ENCODE measurements around the gene STAM2.
A peak's percentile ranks its signal among the peaks of the same experiment; 100 is the strongest.

The STAM2 gene

GRCh38 chr2:152098496-152099366 lies 76.8 kb downstream of the STAM2 start, which contains the start of gene CACNB4:
Gene CACNB4, minus strand, starts transcription at chr2:152099044.
- Histone ChIP-seq H3K36me3 (ENCODE audit: insufficient read depth, low read length) (no peaks in the 10 kb centered on the region), H3K4me2 (ENCODE audit: low read depth, low read length, poor library complexity, severe bottlenecking) (peak within 1 kb of the TSS; percentile 77), H2AFZ (ENCODE audit: low read length) (peak within 1 kb of the TSS; percentile 95), H3K4me1 (ENCODE audit: insufficient read depth, low read length, poor library complexity, severe bottlenecking) (no peaks in the 10 kb centered on the region), H3K9ac (ENCODE audit: low read depth, low read length, poor library complexity, severe bottlenecking) (peak within 1 kb of the TSS; percentile 69), H3F3A (ENCODE audit: low read depth) (no peaks in the 10 kb centered on the region), H3K9me2 (replicated peaks; ENCODE audit: low read depth, low read length) (no peaks in the 10 kb centered on the region), H3K27me3 (ENCODE audit: insufficient read depth, low read length, poor library complexity, severe bottlenecking) (no peaks in the 10 kb centered on the region), H3K4me3 (ENCODE audit: low read length, poor library complexity, severe bottlenecking) (peak within 1 kb of the TSS; percentile 80), H3K9me3 (ENCODE audit: insufficient read depth, low read depth, low read length) (no peaks in the 10 kb centered on the region), H4K20me1 (ENCODE audit: insufficient read depth, low read length, poor library complexity, severe bottlenecking) (no peaks in the 10 kb centered on the region), H3K79me2 (ENCODE audit: insufficient read depth, low read length) (no peaks in the 10 kb centered on the region)
- TF ChIP-seq EZH2phosphoT487 (IDR thresholded peaks at IDR 0.05; ENCODE audit: borderline replicate concordance): no peak
- TF ChIP-seq CTCF (conservative IDR thresholded peaks at IDR 0.05; ENCODE audit: low read length): no peak

GRCh38 chr2:152097801-152098495 lies 77.6 kb downstream of the STAM2 start:
- H3F3A ChIP-seq (ENCODE audit: low read depth): no peaks in the 10 kb centered on the region
- no peaks in the 10 kb centered on the region for H3K9me3 ChIP-seq (ENCODE audit: insufficient read depth, low read depth, low read length)
- TF ChIP-seq EZH2phosphoT487 (IDR thresholded peaks at IDR 0.05; ENCODE audit: borderline replicate concordance) (no peak), CTCF (conservative IDR thresholded peaks at IDR 0.05; ENCODE audit: low read length) (no peak)
- no peak overlapping the region for H3K4me3 ChIP-seq (ENCODE audit: low read length, poor library complexity, severe bottlenecking)
- no peaks in the 10 kb centered on the region for H3K36me3 ChIP-seq (ENCODE audit: insufficient read depth, low read length)
- H3K4me2 ChIP-seq (ENCODE audit: low read depth, low read length, poor library complexity, severe bottlenecking): no peak overlapping the region
- no peaks in the 10 kb centered on the region for H3K79me2 ChIP-seq (ENCODE audit: insufficient read depth, low read length)
- H3K9ac ChIP-seq (ENCODE audit: low read depth, low read length, poor library complexity, severe bottlenecking): no peak overlapping the region
- no peaks in the 10 kb centered on the region for H3K4me1 ChIP-seq (ENCODE audit: insufficient read depth, low read length, poor library complexity, severe bottlenecking)
- H3K9me2 ChIP-seq (replicated peaks; ENCODE audit: low read depth, low read length): no peaks in the 10 kb centered on the region
- no peaks in the 10 kb centered on the region for H4K20me1 ChIP-seq (ENCODE audit: insufficient read depth, low read length, poor library complexity, severe bottlenecking)
- H3K27me3 ChIP-seq (ENCODE audit: insufficient read depth, low read length, poor library complexity, severe bottlenecking): no peaks in the 10 kb centered on the region
- H2AFZ ChIP-seq (ENCODE audit: low read length): no peak overlapping the region

GRCh38 chr2:152097290-152097800 lies 78.2 kb downstream of the STAM2 start:
- no peaks in the 10 kb centered on the region for H3F3A ChIP-seq (ENCODE audit: low read depth)
- H3K9me3 ChIP-seq (ENCODE audit: insufficient read depth, low read depth, low read length): no peaks in the 10 kb centered on the region
- no peak overlapping the region for H3K9ac ChIP-seq (ENCODE audit: low read depth, low read length, poor library complexity, severe bottlenecking)
- H2AFZ ChIP-seq (ENCODE audit: low read length): no peak overlapping the region
- no peak overlapping the region for H3K4me3 ChIP-seq (ENCODE audit: low read length, poor library complexity, severe bottlenecking)
- H3K27me3 ChIP-seq (ENCODE audit: insufficient read depth, low read length, poor library complexity, severe bottlenecking): no peaks in the 10 kb centered on the region
- no peaks in the 10 kb centered on the region for H3K36me3 ChIP-seq (ENCODE audit: insufficient read depth, low read length)
- TF ChIP-seq CTCF (conservative IDR thresholded peaks at IDR 0.05; ENCODE audit: low read length) (no peak), EZH2phosphoT487 (IDR thresholded peaks at IDR 0.05; ENCODE audit: borderline replicate concordance) (no peak)
- H3K79me2 ChIP-seq (ENCODE audit: insufficient read depth, low read length): no peaks in the 10 kb centered on the region
- H4K20me1 ChIP-seq (ENCODE audit: insufficient read depth, low read length, poor library complexity, severe bottlenecking): no peaks in the 10 kb centered on the region
- no peak overlapping the region for H3K4me2 ChIP-seq (ENCODE audit: low read depth, low read length, poor library complexity, severe bottlenecking)
- no peaks in the 10 kb centered on the region for H3K9me2 ChIP-seq (replicated peaks; ENCODE audit: low read depth, low read length)
- no peaks in the 10 kb centered on the region for H3K4me1 ChIP-seq (ENCODE audit: insufficient read depth, low read length, poor library complexity, severe bottlenecking)

Measured in Loucy (cell line).